Measurements from ENCODE around the gene PRKAG2.

The PRKAG2 gene

DNA sequence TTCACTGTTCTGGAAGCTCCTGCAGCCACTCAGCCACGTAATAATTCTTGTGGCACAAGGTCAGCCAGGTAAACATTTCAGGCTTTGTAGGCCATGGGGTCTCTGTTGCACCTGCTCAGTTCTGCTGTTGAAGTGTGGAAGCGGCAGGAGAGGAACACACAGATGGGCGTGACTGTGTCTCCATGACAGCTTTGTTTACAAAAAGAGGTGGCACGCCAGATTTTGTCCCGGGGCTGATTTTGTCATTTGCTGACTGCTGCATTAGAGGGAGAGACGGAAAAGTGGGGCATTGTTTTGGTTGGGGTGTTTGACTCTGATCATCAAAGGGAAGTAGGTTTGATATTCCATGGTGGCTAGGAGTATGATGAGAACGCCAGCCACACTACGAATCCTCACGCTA, 103.1 kb downstream of the PRKAG2 start:
- no peak overlapping the region for H3K27ac ChIP-seq
- no peak for DNase-seq (ENCODE audit: low read depth, low spot score)
- no peak overlapping the region for H3K9ac ChIP-seq (ENCODE audit: insufficient read length)
- H3K4me3 ChIP-seq = no peak overlapping the region
- H3K9me3 ChIP-seq (ENCODE audit: low read depth, low read length) = no peaks in the 10 kb centered on the region
- H3K36me3 ChIP-seq (ENCODE audit: insufficient read depth, low read length) = no peaks in the 10 kb centered on the region
- no peak for TF ChIP-seq POLR2AphosphoS5 (IDR thresholded peaks at IDR 0.05; ENCODE audit: borderline replicate concordance, low read depth, low read length)
- TF ChIP-seq EZH2 (IDR thresholded peaks at IDR 0.05) = no peak
- no peak for TF ChIP-seq FOXP2 (optimal IDR thresholded peaks at IDR 0.05; ENCODE audit: control extremely low read depth, extremely low read length, insufficient read depth)

DNA sequence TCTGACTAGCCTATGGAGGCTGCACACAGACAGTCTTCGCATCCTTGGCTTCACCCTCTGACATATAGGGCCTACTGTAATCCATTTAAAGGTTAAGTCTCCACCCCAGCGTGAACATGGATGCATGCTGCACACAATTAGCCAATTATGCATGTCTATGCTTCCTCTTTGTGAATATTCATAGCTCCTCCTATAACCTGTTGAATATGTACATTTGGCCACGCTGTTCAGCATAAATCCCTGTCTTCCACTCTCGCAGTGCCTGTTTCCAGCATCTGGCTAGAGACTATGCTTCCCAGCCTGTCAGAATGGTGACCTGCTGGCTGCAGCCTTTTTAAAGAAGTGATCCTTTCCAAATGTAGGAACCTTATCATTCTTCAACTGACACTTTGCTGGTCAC, 106.7 kb downstream of the PRKAG2 start:
- Histone ChIP-seq H3K27ac (no peak overlapping the region), H3K4me3 (no peak overlapping the region), H3K9ac (ENCODE audit: insufficient read length) (no peak overlapping the region)

DNA sequence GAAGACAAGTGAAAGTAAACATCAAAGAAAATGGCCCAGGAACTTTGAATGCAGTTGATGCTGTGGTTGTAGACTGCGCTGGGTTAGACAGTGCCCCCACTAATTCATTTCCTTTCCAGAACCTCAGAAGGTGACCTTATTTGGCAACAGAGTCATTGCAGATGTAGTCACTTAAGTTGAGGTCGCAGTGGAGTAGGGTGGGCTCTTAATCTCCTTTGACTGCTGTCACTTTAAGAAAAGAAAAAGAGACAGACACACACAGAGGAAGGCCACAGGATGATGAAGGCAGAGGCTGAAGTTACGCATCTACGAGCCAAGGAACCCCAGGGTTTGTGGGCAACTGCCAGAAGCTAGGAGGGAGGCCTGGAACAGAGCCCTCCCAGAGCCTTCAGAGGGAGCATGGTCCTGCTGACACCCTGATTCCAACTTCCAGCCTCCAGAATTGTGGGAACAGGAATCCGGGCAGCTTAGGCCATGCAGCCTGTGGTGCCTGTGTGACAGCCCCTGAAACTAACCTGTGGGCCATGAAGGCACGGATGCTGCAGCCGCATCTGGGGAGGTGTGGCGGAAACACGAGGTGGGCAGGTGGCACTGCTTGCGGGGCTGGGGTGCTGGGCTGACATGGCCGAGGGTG, 107.6 kb downstream of the PRKAG2 start:
- Histone ChIP-seq H3K9me3 (ENCODE audit: low read depth, low read length) (no peaks in the 10 kb centered on the region), H3K9ac (ENCODE audit: insufficient read length) (no peak overlapping the region), H3K4me3 (no peak overlapping the region), H3K36me3 (ENCODE audit: insufficient read depth, low read length) (no peaks in the 10 kb centered on the region), H3K27ac (no peak overlapping the region)
- TF ChIP-seq FOXP2 (optimal IDR thresholded peaks at IDR 0.05; ENCODE audit: control extremely low read depth, extremely low read length, insufficient read depth) (no peak), EZH2 (IDR thresholded peaks at IDR 0.05) (no peak), POLR2AphosphoS5 (IDR thresholded peaks at IDR 0.05; ENCODE audit: borderline replicate concordance, low read depth, low read length) (no peak)
- DNase-seq (ENCODE audit: low read depth, low spot score) = no peak

More for the DNA sequence above, 106.7 kb downstream of the PRKAG2 start:
- no peak for TF ChIP-seq EZH2 (IDR thresholded peaks at IDR 0.05)
- TF ChIP-seq POLR2AphosphoS5 (IDR thresholded peaks at IDR 0.05; ENCODE audit: borderline replicate concordance, low read depth, low read length) = no peak
- TF ChIP-seq FOXP2 (optimal IDR thresholded peaks at IDR 0.05; ENCODE audit: control extremely low read depth, extremely low read length, insufficient read depth) = no peak
- no peak for DNase-seq (ENCODE audit: low read depth, low spot score)
- Histone ChIP-seq H3K36me3 (ENCODE audit: insufficient read depth, low read length) (no peaks in the 10 kb centered on the region), H3K9me3 (ENCODE audit: low read depth, low read length) (no peaks in the 10 kb centered on the region)

GRCh38 chr7:151768805-151769187, 108.1 kb downstream of the PRKAG2 start:
- TF ChIP-seq POLR2AphosphoS5 (IDR thresholded peaks at IDR 0.05; ENCODE audit: borderline replicate concordance, low read depth, low read length) (no peak), FOXP2 (optimal IDR thresholded peaks at IDR 0.05; ENCODE audit: control extremely low read depth, extremely low read length, insufficient read depth) (no peak), EZH2 (IDR thresholded peaks at IDR 0.05) (no peak)
- no peak for DNase-seq (ENCODE audit: low read depth, low spot score)
- no peak overlapping the region for H3K27ac ChIP-seq

DNA sequence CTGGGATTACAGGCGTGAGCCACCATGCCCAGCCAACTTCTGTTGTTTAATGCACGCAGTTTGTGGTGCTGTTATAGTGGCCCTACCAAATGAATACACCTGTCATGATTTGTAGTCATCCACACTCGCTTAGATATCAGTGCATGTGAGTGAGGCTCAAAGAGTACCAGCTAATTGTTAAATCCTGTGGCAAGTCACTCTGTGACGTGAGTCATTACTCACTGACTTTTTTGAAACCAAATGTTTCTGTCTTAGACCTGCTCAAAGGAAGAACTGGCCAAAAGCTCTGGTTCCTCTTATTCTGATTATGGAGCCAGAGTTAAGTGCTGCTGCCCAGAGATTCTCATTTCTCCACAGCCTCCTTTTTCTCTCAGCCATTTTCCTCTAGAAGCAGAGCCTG, 109.4 kb downstream of the PRKAG2 start:
- Histone ChIP-seq H3K4me3 (no peak overlapping the region), H3K9me3 (ENCODE audit: low read depth, low read length) (no peaks in the 10 kb centered on the region), H3K27ac (no peak overlapping the region), H3K9ac (ENCODE audit: insufficient read length) (no peak overlapping the region), H3K36me3 (ENCODE audit: insufficient read depth, low read length) (no peaks in the 10 kb centered on the region)
- TF ChIP-seq EZH2 (IDR thresholded peaks at IDR 0.05) = no peak
- TF ChIP-seq FOXP2 (optimal IDR thresholded peaks at IDR 0.05; ENCODE audit: control extremely low read depth, extremely low read length, insufficient read depth) = no peak
- no peak for TF ChIP-seq POLR2AphosphoS5 (IDR thresholded peaks at IDR 0.05; ENCODE audit: borderline replicate concordance, low read depth, low read length)
- no peak for DNase-seq (ENCODE audit: low read depth, low spot score)

More at GRCh38 chr7:151768805-151769187, 108.1 kb downstream of the PRKAG2 start:
- H3K36me3 ChIP-seq (ENCODE audit: insufficient read depth, low read length) = no peaks in the 10 kb centered on the region
- H3K9me3 ChIP-seq (ENCODE audit: low read depth, low read length) = no peaks in the 10 kb centered on the region
- H3K4me3 ChIP-seq = no peak overlapping the region
- no peak overlapping the region for H3K9ac ChIP-seq (ENCODE audit: insufficient read length)

GRCh38 chr7:151764056-151764920, 112.6 kb downstream of the PRKAG2 start:
- no peak for DNase-seq (ENCODE audit: low read depth, low spot score)
- Histone ChIP-seq H3K9ac (ENCODE audit: insufficient read length) (no peak overlapping the region), H3K9me3 (ENCODE audit: low read depth, low read length) (no peaks in the 10 kb centered on the region), H3K27ac (no peak overlapping the region), H3K4me3 (no peak overlapping the region), H3K36me3 (ENCODE audit: insufficient read depth, low read length) (no peaks in the 10 kb centered on the region)
- TF ChIP-seq POLR2AphosphoS5 (IDR thresholded peaks at IDR 0.05; ENCODE audit: borderline replicate concordance, low read depth, low read length) = no peak
- no peak for TF ChIP-seq FOXP2 (optimal IDR thresholded peaks at IDR 0.05; ENCODE audit: control extremely low read depth, extremely low read length, insufficient read depth)

- TF ChIP-seq POLR2AphosphoS5 (IDR thresholded peaks at IDR 0.05; ENCODE audit: borderline replicate concordance, low read depth, low read length) = no peak
- TF ChIP-seq FOXP2 (optimal IDR thresholded peaks at IDR 0.05; ENCODE audit: control extremely low read depth, extremely low read length, insufficient read depth) = no peak
- TF ChIP-seq EZH2 (IDR thresholded peaks at IDR 0.05) = no peak
- H3K9ac ChIP-seq (ENCODE audit: insufficient read length) = no peak overlapping the region
- no peak overlapping the region for H3K27ac ChIP-seq
- H3K36me3 ChIP-seq (ENCODE audit: insufficient read depth, low read length) = no peaks in the 10 kb centered on the region
- H3K9me3 ChIP-seq (ENCODE audit: low read depth, low read length) = no peaks in the 10 kb centered on the region
- no peak overlapping the region for H3K4me3 ChIP-seq
- DNase-seq (ENCODE audit: low read depth, low spot score) = no peak
Observed at GRCh38 chr7:151763420-151763984, 113.4 kb downstream of the PRKAG2 start.

DNA sequence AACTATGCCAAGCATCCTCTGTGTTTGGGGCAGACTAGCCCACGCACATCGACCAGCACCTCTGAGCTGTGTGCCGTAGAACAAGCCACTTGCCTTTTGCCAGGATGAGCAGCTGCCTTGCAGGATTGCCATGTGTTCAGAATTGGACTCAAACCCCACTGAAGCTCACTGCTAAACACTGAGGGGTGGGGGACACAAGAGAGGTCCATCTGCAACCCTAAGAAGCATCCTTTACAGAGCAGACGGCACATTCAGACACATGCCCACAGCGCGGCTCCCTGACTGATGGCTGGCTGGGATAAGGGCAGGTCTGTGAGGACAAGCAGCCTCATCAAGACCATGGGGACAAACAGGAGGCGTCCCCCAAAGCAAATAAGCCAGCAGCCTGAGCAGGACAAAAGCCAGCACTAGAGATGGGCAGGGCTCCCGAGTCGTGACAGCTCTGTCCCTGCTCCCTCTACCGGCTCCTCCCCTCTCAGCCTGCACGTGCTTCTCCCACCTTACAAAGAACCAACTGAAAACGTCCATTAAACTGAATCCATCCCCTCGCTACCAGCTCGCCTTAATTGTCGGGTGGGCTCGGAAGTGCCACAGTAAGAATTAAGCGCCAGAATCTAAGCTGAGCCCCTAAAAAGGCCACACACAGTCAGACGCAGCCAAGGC, 114.2 kb downstream of the PRKAG2 start:
- Histone ChIP-seq H3K9me3 (ENCODE audit: low read depth, low read length) (no peaks in the 10 kb centered on the region), H3K27ac (no peak overlapping the region), H3K4me3 (no peak overlapping the region), H3K36me3 (ENCODE audit: insufficient read depth, low read length) (no peaks in the 10 kb centered on the region), H3K9ac (ENCODE audit: insufficient read length) (no peak overlapping the region)
- DNase-seq (ENCODE audit: low read depth, low spot score) = no peak
- TF ChIP-seq POLR2AphosphoS5 (IDR thresholded peaks at IDR 0.05; ENCODE audit: borderline replicate concordance, low read depth, low read length) (no peak), FOXP2 (optimal IDR thresholded peaks at IDR 0.05; ENCODE audit: control extremely low read depth, extremely low read length, insufficient read depth) (no peak), EZH2 (IDR thresholded peaks at IDR 0.05) (no peak)

Measured in SK-N-MC (cell line).